ENCODE data around the gene RGL4.

RGL4 gene

DNA sequence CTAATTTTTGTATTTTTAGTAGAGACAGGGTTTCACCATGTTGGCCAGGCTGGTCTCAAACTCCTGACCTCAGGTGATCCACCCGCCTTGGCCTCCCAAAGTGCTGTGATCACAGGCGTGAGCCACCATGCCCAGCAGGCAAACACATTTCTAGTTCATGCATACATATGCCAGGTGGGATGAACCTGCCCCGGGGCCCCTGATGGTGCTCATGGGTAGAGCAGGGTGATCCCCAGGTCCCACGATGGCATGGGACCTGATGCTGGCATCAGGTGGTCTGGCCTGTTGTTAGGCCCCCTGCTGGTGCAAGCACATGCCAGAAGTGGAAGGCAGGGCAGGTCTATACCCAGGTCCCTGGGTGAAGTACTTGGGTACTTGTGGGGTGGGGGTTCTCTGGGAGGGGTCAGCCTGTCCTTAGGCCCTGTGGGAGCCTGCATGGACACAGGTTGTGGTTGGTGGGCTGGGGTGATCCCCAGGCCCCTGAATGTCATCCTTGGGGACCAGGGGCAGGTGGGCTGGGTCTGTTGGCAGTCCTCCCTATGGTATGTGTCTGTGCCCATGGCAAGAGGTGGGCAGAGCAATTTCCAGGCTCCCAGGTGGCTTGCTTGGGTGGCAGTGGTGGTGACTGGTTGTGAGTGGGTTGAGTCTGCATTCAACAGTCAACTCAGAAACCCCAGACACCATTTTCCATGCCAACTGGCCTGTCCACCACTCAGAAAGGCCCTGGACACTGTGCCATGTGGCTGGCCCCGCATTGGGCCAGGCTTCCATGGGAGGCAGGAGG is 9.6 kb upstream of the RGL4 start:
- no peaks in the 10 kb centered on the region for H3K36me3 ChIP-seq (replicated peaks)
- TF ChIP-seq, protein P1, sequence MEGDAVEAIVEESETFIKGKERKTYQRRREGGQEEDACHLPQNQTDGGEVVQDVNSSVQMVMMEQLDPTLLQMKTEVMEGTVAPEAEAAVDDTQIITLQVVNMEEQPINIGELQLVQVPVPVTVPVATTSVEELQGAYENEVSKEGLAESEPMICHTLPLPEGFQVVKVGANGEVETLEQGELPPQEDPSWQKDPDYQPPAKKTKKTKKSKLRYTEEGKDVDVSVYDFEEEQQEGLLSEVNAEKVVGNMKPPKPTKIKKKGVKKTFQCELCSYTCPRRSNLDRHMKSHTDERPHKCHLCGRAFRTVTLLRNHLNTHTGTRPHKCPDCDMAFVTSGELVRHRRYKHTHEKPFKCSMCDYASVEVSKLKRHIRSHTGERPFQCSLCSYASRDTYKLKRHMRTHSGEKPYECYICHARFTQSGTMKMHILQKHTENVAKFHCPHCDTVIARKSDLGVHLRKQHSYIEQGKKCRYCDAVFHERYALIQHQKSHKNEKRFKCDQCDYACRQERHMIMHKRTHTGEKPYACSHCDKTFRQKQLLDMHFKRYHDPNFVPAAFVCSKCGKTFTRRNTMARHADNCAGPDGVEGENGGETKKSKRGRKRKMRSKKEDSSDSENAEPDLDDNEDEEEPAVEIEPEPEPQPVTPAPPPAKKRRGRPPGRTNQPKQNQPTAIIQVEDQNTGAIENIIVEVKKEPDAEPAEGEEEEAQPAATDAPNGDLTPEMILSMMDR (IDR thresholded peaks at IDR 0.05; ENCODE audit: low read depth, low read length, missing control alignments): no peak
- H3K27ac ChIP-seq: no peak overlapping the region
- H3K27me3 ChIP-seq (replicated peaks): no peaks in the 10 kb centered on the region
- DNase-seq: no peak
- in situ Hi-C loops (cut with HindIII; ENCODE audit: low pct_ligation_motif_present, low sequenced_read_pairs): no loop called here
- H3K4me3 ChIP-seq (ENCODE audit: low read depth, low read length): no peak overlapping the region

DNA sequence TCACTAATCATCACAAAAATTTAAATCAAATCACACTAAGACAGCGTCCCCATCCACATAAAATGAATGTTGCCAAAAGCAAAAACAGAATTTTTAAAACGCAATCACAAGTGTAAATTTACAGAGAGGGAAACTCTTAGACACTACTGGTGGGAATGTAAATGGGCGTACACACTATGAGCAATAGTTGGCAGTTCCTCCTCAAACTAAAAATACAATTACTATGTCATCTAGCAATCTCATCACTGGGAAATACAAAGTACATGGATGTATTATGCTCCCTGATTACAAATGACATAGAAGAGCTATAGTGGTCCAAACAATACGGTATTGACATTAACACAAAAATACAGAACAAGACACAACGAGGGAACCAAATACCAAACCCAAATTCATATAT is 8.7 kb upstream of the RGL4 start:
- TF ChIP-seq, protein P1 (IDR thresholded peaks at IDR 0.05; ENCODE audit: low read depth, low read length, missing control alignments): no peak
- Histone ChIP-seq H3K36me3 (replicated peaks) (no peaks in the 10 kb centered on the region), H3K27ac (no peak overlapping the region), H3K27me3 (replicated peaks) (no peaks in the 10 kb centered on the region), H3K4me3 (ENCODE audit: low read depth, low read length) (no peak overlapping the region)
- DNase-seq: no peak
- in situ Hi-C loops (cut with HindIII; ENCODE audit: low pct_ligation_motif_present, low sequenced_read_pairs): no loop called here

DNA sequence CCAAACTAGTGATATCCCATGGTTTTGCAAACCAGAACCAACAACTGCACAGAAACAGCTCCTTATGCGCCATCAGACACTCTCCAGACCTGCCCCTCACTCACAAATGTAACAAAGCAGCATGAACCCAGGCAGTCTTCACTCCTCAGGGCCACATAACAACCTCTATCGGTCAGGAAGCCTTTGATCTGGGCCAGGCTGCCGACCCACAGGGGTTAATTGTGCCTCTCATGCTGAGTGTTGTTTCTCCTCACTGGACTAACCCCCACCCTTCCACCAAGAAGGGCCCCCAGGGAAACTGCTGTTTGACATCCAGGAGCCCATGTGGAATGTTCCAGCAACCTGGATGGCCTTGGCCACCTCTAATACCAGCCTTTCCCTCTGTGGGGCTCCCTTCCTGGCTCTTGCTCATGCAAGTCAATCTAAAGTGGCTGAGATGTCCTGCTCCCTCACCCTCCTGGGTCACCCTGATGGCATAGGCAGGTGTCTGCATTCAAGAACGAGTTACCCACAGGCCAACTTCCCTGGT is 7.9 kb upstream of the RGL4 start:
- DNase-seq: no peak
- in situ Hi-C loops (cut with HindIII; ENCODE audit: low pct_ligation_motif_present, low sequenced_read_pairs): no loop called here
- Histone ChIP-seq H3K4me3 (ENCODE audit: low read depth, low read length) (no peak overlapping the region), H3K36me3 (replicated peaks) (no peaks in the 10 kb centered on the region), H3K27me3 (replicated peaks) (no peaks in the 10 kb centered on the region), H3K27ac (no peak overlapping the region)
- TF ChIP-seq, protein P1 (IDR thresholded peaks at IDR 0.05; ENCODE audit: low read depth, low read length, missing control alignments): no peak

DNA sequence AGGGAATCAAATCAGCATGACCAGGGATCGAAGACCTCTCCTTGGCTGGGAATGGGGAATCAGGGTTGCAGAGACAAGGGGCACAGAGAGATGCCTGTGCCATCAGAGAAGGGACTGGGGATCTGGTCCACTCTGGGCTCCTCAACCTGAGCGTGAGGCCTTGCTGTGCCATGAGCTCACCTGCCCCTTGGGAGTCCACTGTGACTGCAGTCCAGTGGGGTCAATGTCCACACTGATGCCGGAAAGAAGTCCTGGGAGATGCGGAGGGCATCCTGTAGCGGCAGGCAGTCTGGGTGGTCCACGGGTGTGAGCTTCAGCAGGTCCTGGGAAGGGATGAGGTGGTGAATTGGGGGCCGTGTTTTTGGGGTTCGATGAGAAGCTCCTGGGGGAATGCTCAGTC is 7.3 kb upstream of the RGL4 start:
- no peaks in the 10 kb centered on the region for H3K36me3 ChIP-seq (replicated peaks)
- TF ChIP-seq, protein P1 (IDR thresholded peaks at IDR 0.05; ENCODE audit: low read depth, low read length, missing control alignments): no peak
- no peaks in the 10 kb centered on the region for H3K27me3 ChIP-seq (replicated peaks)
- no peak for DNase-seq
- in situ Hi-C loops (cut with HindIII; ENCODE audit: low pct_ligation_motif_present, low sequenced_read_pairs): no loop called here
- H3K4me3 ChIP-seq (ENCODE audit: low read depth, low read length): no peak overlapping the region
- no peak overlapping the region for H3K27ac ChIP-seq

- in situ Hi-C loops (cut with HindIII; ENCODE audit: low pct_ligation_motif_present, low sequenced_read_pairs): no loop called here
- no peaks in the 10 kb centered on the region for H3K36me3 ChIP-seq (replicated peaks)
- no peak overlapping the region for H3K27ac ChIP-seq
- DNase-seq: no peak
- H3K4me3 ChIP-seq (ENCODE audit: low read depth, low read length): no peak overlapping the region
- no peaks in the 10 kb centered on the region for H3K27me3 ChIP-seq (replicated peaks)
- TF ChIP-seq, protein P1 (IDR thresholded peaks at IDR 0.05; ENCODE audit: low read depth, low read length, missing control alignments): no peak
Measured at GRCh38 chr22:23684026-23684425, 6.8 kb upstream of the RGL4 start.
